Uterus (tissue), 4 donors: Measurements from ENCODE around the gene FBLN1. TPM values are rescaled to one million over a fixed set of nuclear protein-coding genes. Genes with fewer than 3 reads are reported as not detected.

Source experiments
- DNase-seq, 2 donors: peaks; one replicate each; pipeline ENCODE4 v3.0.0-alpha.2; 2019 to 2020
- H3K27ac ChIP-seq, 2 donors: fragments of 200-600 bp; sonication (generic); 1 replicate in 1 of 2; 2 replicates in 1 of 2; pipeline ENCODE4 v1.5.1; 2016 to 2018
- H3K27me3 ChIP-seq, 2 donors: fragments of 200-600 bp; sonication (generic); one replicate each; pipeline ENCODE4 v1.5.1; 2018 to 2019; ENCODE audit warnings: control low read depth in 1 of 2
- H3K36me3 ChIP-seq, 2 donors: fragments of 200-600 bp; sonication (generic); one replicate each; pipeline ENCODE4 v1.5.1; 2019; ENCODE audit warnings: control low read depth in 1 of 2
- H3K4me1 ChIP-seq, 2 donors: fragments of 200-600 bp; sonication (generic); one replicate each; pipeline ENCODE4 v1.5.1; 2018 to 2019; ENCODE audit warnings: control low read depth in 1 of 2
- H3K4me3 ChIP-seq, 2 donors: fragments of 200-600 bp; sonication (generic); 1 replicate in 1 of 2; 2 replicates in 1 of 2; pipeline ENCODE4 v1.5.1; 2018 to 2019; ENCODE audit warnings: mild to moderate bottlenecking in 1 of 2
- H3K9me3 ChIP-seq, 2 donors: fragments of 200-600 bp; sonication (generic); one replicate each; pipeline ENCODE4 v1.5.1; 2019; ENCODE audit warnings: control low read depth in 1 of 2
- CTCF ChIP-seq, 4 experiments: fragments of 200-600 bp in 2 of 4; fragments of 450-650 bp in 2 of 4; sonication (generic) in 2 of 4; IDR thresholded peaks; one replicate each; pipeline ENCODE4 v1.5.1; 2016 to 2019; ENCODE audit warnings: antibody characterized with exemption in 4 of 4, mild to moderate bottlenecking in 2 of 4, moderate library complexity in 1 of 4
- POLR2A ChIP-seq, 2 donors: fragments of 450-650 bp; IDR thresholded peaks; one replicate each; pipeline ENCODE4 v1.6.1; 2016; ENCODE audit warnings: antibody characterized with exemption in 2 of 2, mild to moderate bottlenecking in 1 of 2, moderate library complexity in 1 of 2
- intact Hi-C: fragments of 100-400 bp; cut with DNase I; formaldehyde crosslinking; loops from one replicate; pipeline ENCODE4 v1.15.1; 2023; ENCODE audit warnings: low total_unique reads
- total RNA-seq, 4 donors: library from RNA; depleted of rRNA in 3 of 4; stranded (reverse); fragments of >200 nt in 3 of 4; gene quantifications; one replicate each; pipeline versions ENCODE4 v1.1.0 to v1.2.4, GENCODE V29; 2014 to 2023
- donor health status: DM: yes; HTN: yes; CAD: no.

Gene FBLN1
- total RNA-seq = 100 to 1,000 TPM; 388 to 644 (median 479) TPM

- Histone ChIP-seq H3K36me3 (no peaks in the 10 kb centered on the region), H3K27ac (peak within 1 kb of the TSS; percentile 88 to 91), H3K4me3 (peak within 1 kb of the TSS; percentile 64 to 66), H3K27me3 (no peaks in the 10 kb centered on the region), H3K9me3 (no peaks in the 10 kb centered on the region), H3K4me1 (peaks cover 0 to 8% of the 10 kb centered on the region in 2 donors)
- TF ChIP-seq CTCF (IDR thresholded peaks at IDR 0.05) (peak in 3 of 4 experiments; percentile 21 to 27 (median 24)), POLR2A (IDR thresholded peaks at IDR 0.05) (peak; percentile 39 to 60)
- DNase-seq = peak; percentile 70 to 84
- intact Hi-C loops = no loop called here
Observed at GRCh38 chr22:45502215-45503049, at the start of gene FBLN1. Gene FBLN1, plus strand, starts transcription at chr22:45502883. Its CDS starts 103 bp downstream, at chr22:45502986.

GRCh38 chr22:45453764-45454163, 48.9 kb upstream of the FBLN1 start:
- TF ChIP-seq CTCF (IDR thresholded peaks at IDR 0.05) = no peak
- no peak for TF ChIP-seq POLR2A (IDR thresholded peaks at IDR 0.05)
- Histone ChIP-seq H3K4me1 (peaks cover 8 to 19% of the 10 kb centered on the region in 2 donors), H3K4me3 (no peak overlapping the region), H3K9me3 (no peaks in the 10 kb centered on the region), H3K27me3 (no peaks in the 10 kb centered on the region), H3K36me3 (no peaks in the 10 kb centered on the region), H3K27ac (peak overlapping the region; percentile 77 to 84)
- intact Hi-C loops = no loop called here
- DNase-seq = no peak

GRCh38 chr22:45454275-45454674, 48.4 kb upstream of the FBLN1 start:
- H3K9me3 ChIP-seq = no peaks in the 10 kb centered on the region
- no peaks in the 10 kb centered on the region for H3K36me3 ChIP-seq
- peaks cover 8 to 19% of the 10 kb centered on the region in 2 donors for H3K4me1 ChIP-seq
- intact Hi-C loops = no loop called here
- H3K27me3 ChIP-seq = no peaks in the 10 kb centered on the region
- peak overlapping the region; percentile 77 to 84 for H3K27ac ChIP-seq
- TF ChIP-seq POLR2A (IDR thresholded peaks at IDR 0.05) = no peak
- no peak for TF ChIP-seq CTCF (IDR thresholded peaks at IDR 0.05)
- peak in 1 of 2 donors; percentile 67 for DNase-seq
- H3K4me3 ChIP-seq = no peak overlapping the region

- intact Hi-C loops = no loop called here
- Histone ChIP-seq H3K4me3 (no peak overlapping the region), H3K36me3 (no peaks in the 10 kb centered on the region), H3K27ac (peak overlapping the region; percentile 77 to 84), H3K9me3 (no peaks in the 10 kb centered on the region), H3K27me3 (no peaks in the 10 kb centered on the region), H3K4me1 (peaks cover 5 to 19% of the 10 kb centered on the region in 2 donors)
- no peak for DNase-seq
- no peak for TF ChIP-seq CTCF (IDR thresholded peaks at IDR 0.05)
- TF ChIP-seq POLR2A (IDR thresholded peaks at IDR 0.05) = no peak
Observed at GRCh38 chr22:45455212-45455611, 47.5 kb upstream of the FBLN1 start.

GRCh38 chr22:45455621-45456020, 47.1 kb upstream of the FBLN1 start:
- DNase-seq = no peak
- intact Hi-C loops = no loop called here
- Histone ChIP-seq H3K9me3 (no peaks in the 10 kb centered on the region), H3K36me3 (no peaks in the 10 kb centered on the region), H3K27me3 (no peaks in the 10 kb centered on the region), H3K4me3 (no peak overlapping the region), H3K27ac (peak overlapping the region; percentile 77 to 84), H3K4me1 (peaks cover 1 to 19% of the 10 kb centered on the region in 2 donors)
- TF ChIP-seq POLR2A (IDR thresholded peaks at IDR 0.05) (no peak), CTCF (IDR thresholded peaks at IDR 0.05) (no peak)
